Mesothelial cell of epicardium (in vitro differentiated cells): Measurements from ENCODE around the gene GRIA3. TPM values are rescaled to one million over a fixed set of nuclear protein-coding genes. Genes with fewer than 3 reads are reported as not detected.

Experiments
- DNase-seq, 2 experiments: peaks; one replicate each; pipeline ENCODE4 v3.0.0; 2021; ENCODE audit warnings: low spot score in 2 of 2; ENCODE audit not compliant: unreplicated experiment in 2 of 2
- H3K27ac Mint-ChIP-seq: 2 replicates; pipeline ENCODE4 v1.8.0; 2021; ENCODE audit warnings: mixed read lengths
- H3K27me3 Mint-ChIP-seq: 2 replicates; pipeline ENCODE4 v1.8.0; 2021; ENCODE audit warnings: low read depth, mixed read lengths
- H3K36me3 Mint-ChIP-seq: 2 replicates; pipeline ENCODE4 v1.8.0; 2021; ENCODE audit warnings: mixed read lengths
- H3K4me1 Mint-ChIP-seq: 2 replicates; pipeline ENCODE4 v1.8.0; 2021; ENCODE audit warnings: mixed read lengths
- H3K4me3 Mint-ChIP-seq: 2 replicates; pipeline ENCODE4 v1.8.0; 2021; ENCODE audit warnings: mild to moderate bottlenecking, moderate library complexity, mixed read lengths
- H3K9me3 Mint-ChIP-seq: 2 replicates; pipeline ENCODE4 v1.8.0; 2021; ENCODE audit warnings: mixed read lengths
- total RNA-seq: library from RNA; stranded (reverse); gene quantifications from 3 replicates; pipeline ENCODE4 v1.2.1, GENCODE V29; 2021
- TF ChIP-seq, protein P1 (sequence below): fragments of 200-600 bp; sonication (generic); IDR thresholded peaks from one replicate; pipeline ENCODE4 v1.5.0; 2021; ENCODE audit warnings: antibody characterized with exemption; ENCODE audit not compliant: unreplicated experiment

The GRIA3 gene
- total RNA-seq, 1 donor from 2014 or later = 1.9 TPM

DNA sequence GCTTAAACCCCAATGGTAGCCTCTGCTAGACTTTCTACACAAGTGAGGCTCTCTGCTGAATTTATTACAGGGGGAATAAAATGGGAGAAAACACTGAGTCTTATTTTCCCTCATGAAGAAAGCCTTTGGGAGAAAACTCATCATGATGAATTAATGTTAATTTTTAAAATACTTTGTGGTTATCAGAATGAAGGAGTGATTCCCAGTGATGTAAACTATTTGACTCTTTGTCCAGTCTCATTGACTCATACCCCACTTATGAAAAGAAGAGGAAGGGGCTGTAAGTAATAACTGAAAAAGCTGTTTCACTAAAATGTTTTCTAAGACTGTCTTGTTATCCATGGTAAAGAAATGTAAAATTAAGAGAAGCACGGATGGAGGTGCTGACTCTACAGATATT lies 208.8 kb downstream of the GRIA3 start:
- Mint-ChIP-seq H3K36me3 (no peaks in the 10 kb centered on the region), H3K4me3 (no peak overlapping the region), H3K27ac (no peak overlapping the region), H3K4me1 (no peaks in the 10 kb centered on the region), H3K27me3 (no peaks in the 10 kb centered on the region), H3K9me3 (peaks cover 43% of the 10 kb centered on the region)
- DNase-seq = no peak
- TF ChIP-seq, protein P1, sequence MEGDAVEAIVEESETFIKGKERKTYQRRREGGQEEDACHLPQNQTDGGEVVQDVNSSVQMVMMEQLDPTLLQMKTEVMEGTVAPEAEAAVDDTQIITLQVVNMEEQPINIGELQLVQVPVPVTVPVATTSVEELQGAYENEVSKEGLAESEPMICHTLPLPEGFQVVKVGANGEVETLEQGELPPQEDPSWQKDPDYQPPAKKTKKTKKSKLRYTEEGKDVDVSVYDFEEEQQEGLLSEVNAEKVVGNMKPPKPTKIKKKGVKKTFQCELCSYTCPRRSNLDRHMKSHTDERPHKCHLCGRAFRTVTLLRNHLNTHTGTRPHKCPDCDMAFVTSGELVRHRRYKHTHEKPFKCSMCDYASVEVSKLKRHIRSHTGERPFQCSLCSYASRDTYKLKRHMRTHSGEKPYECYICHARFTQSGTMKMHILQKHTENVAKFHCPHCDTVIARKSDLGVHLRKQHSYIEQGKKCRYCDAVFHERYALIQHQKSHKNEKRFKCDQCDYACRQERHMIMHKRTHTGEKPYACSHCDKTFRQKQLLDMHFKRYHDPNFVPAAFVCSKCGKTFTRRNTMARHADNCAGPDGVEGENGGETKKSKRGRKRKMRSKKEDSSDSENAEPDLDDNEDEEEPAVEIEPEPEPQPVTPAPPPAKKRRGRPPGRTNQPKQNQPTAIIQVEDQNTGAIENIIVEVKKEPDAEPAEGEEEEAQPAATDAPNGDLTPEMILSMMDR = no peak

DNA sequence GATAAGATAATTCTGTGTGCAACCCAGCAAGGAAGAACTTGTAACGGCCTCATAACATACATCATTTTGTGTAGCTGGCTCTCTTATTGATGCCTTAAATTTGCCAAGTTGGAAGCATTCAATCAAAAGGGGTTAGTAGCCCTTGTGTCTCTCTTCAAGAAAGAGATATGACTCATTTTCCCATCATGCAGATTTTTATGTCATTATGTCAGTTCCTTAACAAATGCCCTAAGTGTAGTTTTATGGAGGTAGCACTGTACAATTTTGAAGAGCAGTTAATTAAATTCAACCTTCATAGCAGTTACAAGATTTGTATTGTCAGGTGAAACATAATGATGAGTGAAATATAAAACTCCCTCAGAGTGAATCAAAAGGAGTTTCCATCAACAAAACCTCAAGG lies 215.6 kb downstream of the GRIA3 start:
- Mint-ChIP-seq H3K27me3 (no peaks in the 10 kb centered on the region), H3K4me1 (no peaks in the 10 kb centered on the region), H3K36me3 (no peaks in the 10 kb centered on the region), H3K9me3 (peaks cover 20% of the 10 kb centered on the region), H3K27ac (no peak overlapping the region), H3K4me3 (no peak overlapping the region)
- TF ChIP-seq, protein P1 = no peak
- DNase-seq = no peak

DNA sequence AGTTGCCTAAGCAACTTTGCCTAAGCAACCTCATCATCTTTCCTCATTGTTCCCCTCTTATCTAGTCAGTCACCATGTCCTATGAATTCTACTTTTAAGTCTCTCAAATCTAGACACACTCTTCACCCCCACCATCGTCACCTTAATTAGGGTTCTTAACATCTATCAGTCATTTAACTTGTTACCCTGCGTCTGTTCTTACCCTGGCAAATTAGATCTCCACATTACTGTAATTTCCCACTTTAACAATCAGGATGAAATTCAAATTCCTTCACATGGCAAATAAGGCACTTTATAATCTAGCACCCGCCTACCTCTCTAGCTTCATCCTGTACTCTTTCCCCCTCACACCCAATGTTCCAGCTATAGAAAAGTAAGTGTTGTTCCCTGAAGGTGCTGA lies 221.2 kb downstream of the GRIA3 start:
- Mint-ChIP-seq H3K36me3 (no peaks in the 10 kb centered on the region), H3K9me3 (peaks cover 32% of the 10 kb centered on the region), H3K27ac (no peak overlapping the region), H3K4me3 (no peak overlapping the region), H3K27me3 (no peaks in the 10 kb centered on the region), H3K4me1 (peaks cover 7% of the 10 kb centered on the region)
- TF ChIP-seq, protein P1 = no peak
- DNase-seq = no peak

DNA sequence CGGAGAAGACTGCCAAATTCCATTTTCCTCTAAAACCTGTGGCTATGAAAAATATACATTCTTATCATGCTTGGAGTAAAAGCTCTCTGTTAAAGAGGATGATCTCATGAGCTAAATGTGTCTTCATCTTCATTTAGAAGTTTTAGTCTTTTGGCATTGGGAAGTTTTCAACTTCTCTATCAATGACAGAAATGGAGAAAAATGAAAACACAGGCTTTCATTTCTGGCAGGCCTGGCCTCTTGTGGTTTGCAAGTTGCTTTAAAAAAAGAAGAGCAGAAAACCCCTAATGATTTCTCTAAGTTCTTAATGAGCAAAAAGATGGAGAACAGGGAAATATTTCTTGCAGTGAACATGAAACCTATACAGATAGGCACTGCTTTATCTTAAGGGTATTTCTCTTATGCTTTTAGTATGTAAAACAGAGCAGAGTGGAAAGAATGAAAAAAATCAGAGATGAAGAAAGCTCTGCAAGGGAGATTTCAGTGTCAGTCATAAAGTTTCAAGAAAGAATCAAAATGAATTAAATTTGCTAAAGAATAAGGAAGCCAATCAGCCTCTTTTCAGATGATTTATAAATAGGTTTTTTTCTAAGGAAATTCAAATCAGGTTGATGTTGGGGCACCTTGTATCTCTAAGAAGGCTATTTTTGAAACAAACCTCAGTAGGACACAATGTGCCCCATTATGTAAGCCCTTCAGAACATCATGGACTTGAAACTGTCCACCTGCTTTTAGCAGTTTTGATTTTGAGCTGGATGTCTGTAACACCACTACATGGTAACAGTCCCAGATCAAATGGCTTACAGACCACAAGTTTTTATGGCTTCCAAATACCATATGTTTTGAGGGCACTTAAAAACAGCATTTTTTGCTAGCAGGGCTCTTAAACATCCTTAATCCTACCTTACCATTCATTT lies 225.0 kb downstream of the GRIA3 start:
- H3K36me3 Mint-ChIP-seq = no peaks in the 10 kb centered on the region
- no peaks in the 10 kb centered on the region for H3K27me3 Mint-ChIP-seq
- peaks cover 7% of the 10 kb centered on the region for H3K4me1 Mint-ChIP-seq
- H3K4me3 Mint-ChIP-seq = no peak overlapping the region
- H3K27ac Mint-ChIP-seq = no peak overlapping the region
- no peak for DNase-seq
- TF ChIP-seq, protein P1 = no peak
- H3K9me3 Mint-ChIP-seq = peaks cover 49% of the 10 kb centered on the region

DNA sequence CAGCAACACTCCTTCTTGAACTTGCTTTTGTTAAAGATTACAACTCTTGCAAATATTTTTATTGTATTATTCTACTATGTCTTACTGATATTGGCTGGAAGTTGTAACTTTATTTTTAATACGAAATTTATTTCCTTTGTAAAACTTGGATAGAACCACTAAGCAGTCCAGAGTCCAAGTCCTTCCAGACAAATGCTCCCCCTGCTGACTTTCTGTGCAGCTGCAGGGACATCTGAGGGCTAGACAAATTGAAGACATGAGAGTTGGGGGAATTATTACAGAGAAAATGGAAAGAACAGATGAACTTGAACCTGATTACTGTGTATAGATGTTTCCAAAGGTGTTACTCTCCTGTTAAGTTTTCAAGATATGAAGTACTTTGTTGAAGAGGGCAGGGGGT lies 238.8 kb downstream of the GRIA3 start:
- no peak overlapping the region for H3K4me3 Mint-ChIP-seq
- TF ChIP-seq, protein P1 = no peak
- no peak for DNase-seq
- peaks cover 7% of the 10 kb centered on the region for H3K9me3 Mint-ChIP-seq
- peaks cover 3% of the 10 kb centered on the region for H3K4me1 Mint-ChIP-seq
- H3K27ac Mint-ChIP-seq = no peak overlapping the region
- no peaks in the 10 kb centered on the region for H3K27me3 Mint-ChIP-seq
- H3K36me3 Mint-ChIP-seq = no peaks in the 10 kb centered on the region
